ENCODE data around the gene ELMO2. TPM values are rescaled to one million over a fixed set of nuclear protein-coding genes. Genes with fewer than 3 reads are reported as not detected.

Gene ELMO2
- total RNA-seq, 1 experiment from 2014 or later: 28.4 TPM

- no peak for TF ChIP-seq ATF2 (CRISPR knock-in tag; IDR thresholded peaks at IDR 0.05; ENCODE audit: borderline replicate concordance, low read depth)
- TF ChIP-seq SMAD4 (CRISPR knock-in tag; IDR thresholded peaks at IDR 0.05): no peak
- no peak for TF ChIP-seq GABPB1 (CRISPR knock-in tag; IDR thresholded peaks at IDR 0.05)
- TF ChIP-seq MAX (CRISPR knock-in tag; IDR thresholded peaks at IDR 0.05): no peak
- TF ChIP-seq ZNF317 (CRISPR knock-in tag; IDR thresholded peaks at IDR 0.05; ENCODE audit: borderline replicate concordance, low read depth): no peak
- no peak for TF ChIP-seq JUN (CRISPR knock-in tag; IDR thresholded peaks at IDR 0.05)
Observed at GRCh38 chr20:46325789-46326188, 80.6 kb downstream of the ELMO2 start (continued).

- H3K27ac Mint-ChIP-seq: no peak overlapping the region
- peak; percentile 62 for DNase-seq (ENCODE audit: low spot score)
- peaks cover 12% of the 10 kb centered on the region for H3K4me1 Mint-ChIP-seq
- POLR2A ChIA-PET: interaction anchor here (0.6 kb wide), 1 partner anchor 128 kb away, joined by 5 read pairs; no protein-coding TSS in a partner anchor
- CTCF ChIA-PET: interaction anchor here (0.6 to 3.5 kb wide), 4 partner anchors 9 to 197 kb away, joined by 3 to 23 read pairs (median 16); no protein-coding TSS in a partner anchor
- H3K9me3 Mint-ChIP-seq: no peaks in the 10 kb centered on the region
- no peak overlapping the region for H3K4me3 Mint-ChIP-seq
- no peaks in the 10 kb centered on the region for H3K36me3 Mint-ChIP-seq
- H3K27me3 Mint-ChIP-seq (ENCODE audit: low read depth): no peaks in the 10 kb centered on the region
- TF ChIP-seq ZNF232 (CRISPR knock-in tag; IDR thresholded peaks at IDR 0.05) (no peak), ATF1 (CRISPR knock-in tag; IDR thresholded peaks at IDR 0.05) (no peak), ZNF317 (CRISPR knock-in tag; IDR thresholded peaks at IDR 0.05; ENCODE audit: borderline replicate concordance, low read depth) (no peak), ZBTB43 (CRISPR knock-in tag; IDR thresholded peaks at IDR 0.05) (no peak), SOX15 (CRISPR knock-in tag; IDR thresholded peaks at IDR 0.05) (no peak), MAX (CRISPR knock-in tag; IDR thresholded peaks at IDR 0.05) (no peak), AFF4 (CRISPR knock-in tag; IDR thresholded peaks at IDR 0.05; ENCODE audit: borderline replicate concordance) (no peak), FOXK1 (CRISPR knock-in tag; IDR thresholded peaks at IDR 0.05) (no peak), PREB (CRISPR knock-in tag; IDR thresholded peaks at IDR 0.05; ENCODE audit: borderline replicate concordance) (no peak), CBFB (CRISPR knock-in tag; IDR thresholded peaks at IDR 0.05; ENCODE audit: low read depth) (no peak), CREB1 (CRISPR knock-in tag; IDR thresholded peaks at IDR 0.05) (no peak), SMAD4 (CRISPR knock-in tag; IDR thresholded peaks at IDR 0.05) (no peak), OVOL2 (CRISPR knock-in tag; IDR thresholded peaks at IDR 0.05; ENCODE audit: borderline replicate concordance) (no peak), ZNF281 (CRISPR knock-in tag; IDR thresholded peaks at IDR 0.05) (no peak)
- ATAC-seq: peak; percentile 87
Observed at GRCh38 chr20:46324960-46325703, 81.3 kb downstream of the ELMO2 start.
